GM21528 (cell line): ENCODE measurements around the gene SV2C.

ENCODE experiments used
- ATAC-seq: cut with Tn5 transposase; IDR thresholded peaks from one replicate; pipeline ENCODE4 v1.9.1; 2021; ENCODE audit warnings: mild to moderate bottlenecking, moderate library complexity; ENCODE audit not compliant: unreplicated experiment, low FRiP score

Gene SV2C

DNA sequence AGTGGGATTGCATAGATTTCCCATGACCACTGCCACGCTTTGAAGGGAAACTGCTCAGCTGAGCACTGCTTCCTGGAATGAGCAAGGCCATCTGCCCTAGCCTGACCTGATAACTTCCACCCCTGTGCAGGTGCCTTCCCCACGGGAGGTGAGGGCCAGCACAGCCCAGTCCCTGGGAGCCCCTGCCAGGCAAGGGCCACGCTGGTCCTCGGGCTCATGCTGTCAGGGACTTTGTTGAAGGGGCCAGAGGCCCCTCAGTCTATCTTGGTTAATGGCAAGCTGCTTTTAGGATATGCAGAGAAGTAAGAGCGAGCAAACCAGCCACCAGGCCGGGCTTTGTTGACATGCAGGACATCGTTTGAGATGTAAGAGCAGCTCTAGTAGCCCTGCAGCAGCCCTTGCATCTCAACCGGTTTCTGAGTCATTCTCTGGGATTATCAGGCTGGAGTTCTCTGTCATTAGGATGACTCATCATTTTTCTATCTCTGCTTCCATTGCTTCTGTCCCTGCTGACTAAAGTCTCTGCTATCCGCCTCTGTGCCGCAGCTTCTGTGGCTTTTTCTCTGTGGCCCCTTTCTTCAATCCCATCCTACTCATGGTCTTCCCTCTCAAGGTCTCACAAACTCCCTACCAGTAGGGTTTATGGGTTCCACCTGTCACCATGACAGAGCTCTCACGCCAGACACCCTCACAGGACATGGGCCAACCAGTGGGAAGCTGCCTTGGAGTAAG, 289.3 kb downstream of the SV2C start:
- no peak for ATAC-seq

DNA sequence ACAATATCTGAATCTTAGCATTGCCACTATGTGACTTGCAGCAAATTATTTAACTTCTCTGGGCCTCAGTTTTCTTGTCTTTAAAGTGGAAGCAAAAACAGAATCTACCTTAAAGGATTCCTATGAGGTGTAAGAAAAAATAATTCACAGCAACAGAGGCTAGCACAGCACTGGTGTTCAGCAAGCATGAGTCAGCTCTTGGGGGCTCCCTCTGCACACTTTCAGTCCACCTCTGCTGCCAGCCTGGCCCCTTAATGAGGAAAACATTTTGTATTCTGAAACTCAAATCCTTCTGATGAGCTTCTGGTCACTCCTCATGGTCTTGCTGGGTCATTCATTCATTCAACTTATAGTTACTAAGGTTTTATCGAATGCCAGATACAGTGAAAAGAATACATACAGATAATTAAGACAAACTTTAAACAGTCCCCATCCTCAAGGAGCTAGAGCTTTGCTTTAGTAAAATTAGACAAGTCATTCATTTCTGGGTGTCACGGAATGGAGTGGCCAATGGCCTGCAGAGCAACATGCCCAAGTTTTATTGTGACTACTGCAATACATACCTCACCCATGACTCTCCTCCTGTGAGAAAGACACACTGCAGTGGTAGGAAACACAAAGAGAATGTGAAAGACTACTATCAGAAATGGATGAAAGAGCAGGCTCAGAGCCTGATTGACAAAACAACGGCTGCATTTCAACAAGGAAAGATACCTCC, 293.1 kb downstream of the SV2C start:
- ATAC-seq = no peak

DNA sequence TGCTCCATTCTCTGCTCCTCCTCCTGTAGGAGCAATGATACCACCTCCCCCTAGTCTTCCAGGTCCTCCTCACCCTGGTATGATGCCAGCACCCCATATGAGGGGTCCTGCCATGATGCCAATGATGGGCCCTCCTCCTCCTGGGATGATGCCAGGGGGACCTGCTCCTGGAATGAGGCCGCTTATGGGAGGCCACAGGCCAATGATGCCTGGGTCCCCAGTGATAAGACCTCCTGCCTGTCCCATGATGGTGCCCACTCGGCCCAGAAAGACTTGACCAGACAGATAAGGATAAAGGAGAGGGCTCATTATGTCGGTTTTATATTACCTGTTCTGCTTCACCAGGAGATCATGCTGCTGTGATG, 293.7 kb downstream of the SV2C start:
- no peak for ATAC-seq

DNA sequence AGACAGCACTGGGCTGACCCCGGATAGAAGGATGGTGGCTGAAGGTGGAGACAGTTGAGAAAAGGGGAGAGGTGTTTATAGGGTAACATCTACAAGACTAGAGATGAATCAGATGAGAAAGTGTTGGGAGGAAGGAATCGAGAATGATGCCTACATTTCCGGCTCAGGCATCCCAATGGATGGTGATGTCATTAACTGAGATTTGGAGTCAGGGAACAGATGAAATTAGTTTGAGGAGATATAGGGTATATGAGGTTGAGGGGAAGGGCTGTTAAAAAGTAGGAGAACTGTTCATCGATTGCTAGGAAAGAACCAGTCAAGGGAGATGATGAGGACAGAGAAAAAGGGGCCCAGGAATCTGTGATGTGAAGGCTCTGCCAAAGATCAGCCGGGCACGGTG, 295.2 kb downstream of the SV2C start:
- ATAC-seq = no peak

DNA sequence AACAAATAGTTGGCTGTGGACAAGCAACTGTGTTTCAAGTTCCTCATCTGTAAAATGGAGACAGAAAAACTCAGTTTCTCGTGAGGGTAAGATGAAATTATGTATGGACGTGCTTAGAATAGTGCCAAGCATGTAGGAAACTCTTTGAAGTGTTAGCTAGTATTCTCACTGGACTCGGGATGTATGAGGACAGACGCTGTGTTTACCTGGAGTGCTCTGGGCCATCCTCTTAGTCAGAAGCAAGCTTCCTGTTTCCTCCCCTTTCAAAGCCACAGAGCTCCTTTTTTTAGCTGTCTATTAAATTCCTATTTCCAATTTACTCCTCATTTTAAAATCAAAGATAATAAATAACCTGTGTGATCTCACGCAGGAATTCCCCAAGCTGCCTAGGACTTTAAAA, 296.1 kb downstream of the SV2C start:
- ATAC-seq = no peak

DNA sequence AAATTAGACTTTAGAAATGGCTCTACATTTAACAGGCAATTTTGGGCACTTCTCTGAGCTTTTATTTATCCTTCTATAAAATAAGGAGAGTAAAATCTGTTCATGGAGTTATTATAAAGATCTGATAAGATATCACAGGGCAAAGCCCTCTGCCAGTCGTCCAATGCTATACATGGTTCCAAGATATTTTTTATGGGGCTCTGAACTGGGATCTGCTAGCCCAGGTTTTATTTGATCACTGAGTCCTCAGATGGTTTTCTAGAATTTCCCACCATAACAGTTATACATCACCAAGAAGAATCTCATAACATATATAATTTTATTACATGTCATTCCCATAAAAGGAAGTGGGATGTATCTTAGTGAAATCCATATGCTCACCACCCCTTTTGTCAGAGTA, 296.7 kb downstream of the SV2C start:
- ATAC-seq = no peak

DNA sequence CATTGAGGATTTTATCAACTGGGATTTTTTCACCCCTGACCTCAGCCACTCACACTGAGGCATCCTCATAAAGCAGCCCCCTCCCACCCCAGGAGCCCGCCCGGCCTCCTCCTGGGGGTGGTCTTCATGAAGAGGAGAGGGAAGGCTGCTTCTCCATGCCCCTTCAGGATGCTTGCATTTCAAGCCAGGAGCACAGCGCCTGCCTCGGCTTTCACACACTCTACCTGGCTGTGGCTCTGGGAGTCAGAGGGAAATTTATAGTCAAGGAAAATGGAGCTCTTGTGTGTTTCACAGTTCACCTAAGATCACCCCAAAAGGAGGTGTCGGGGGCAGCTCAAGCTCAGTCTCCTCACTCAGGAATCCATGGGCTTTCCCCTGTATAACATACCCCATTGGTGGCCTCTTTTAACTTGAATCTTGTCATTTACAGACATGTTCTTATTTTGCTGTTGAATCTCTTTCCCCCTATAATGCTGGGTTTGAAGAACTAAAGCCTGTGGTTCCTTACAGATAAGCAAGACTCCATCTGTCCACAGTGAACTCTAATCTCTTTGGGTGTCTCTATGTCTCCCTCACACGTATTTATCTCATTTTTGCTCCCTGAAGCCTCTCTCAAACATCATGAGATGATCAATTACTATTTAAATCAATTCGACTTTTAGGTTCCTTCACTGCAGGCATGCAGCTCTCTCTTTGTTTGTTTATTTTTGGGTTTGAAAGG, 297.3 kb downstream of the SV2C start:
- ATAC-seq = no peak

DNA sequence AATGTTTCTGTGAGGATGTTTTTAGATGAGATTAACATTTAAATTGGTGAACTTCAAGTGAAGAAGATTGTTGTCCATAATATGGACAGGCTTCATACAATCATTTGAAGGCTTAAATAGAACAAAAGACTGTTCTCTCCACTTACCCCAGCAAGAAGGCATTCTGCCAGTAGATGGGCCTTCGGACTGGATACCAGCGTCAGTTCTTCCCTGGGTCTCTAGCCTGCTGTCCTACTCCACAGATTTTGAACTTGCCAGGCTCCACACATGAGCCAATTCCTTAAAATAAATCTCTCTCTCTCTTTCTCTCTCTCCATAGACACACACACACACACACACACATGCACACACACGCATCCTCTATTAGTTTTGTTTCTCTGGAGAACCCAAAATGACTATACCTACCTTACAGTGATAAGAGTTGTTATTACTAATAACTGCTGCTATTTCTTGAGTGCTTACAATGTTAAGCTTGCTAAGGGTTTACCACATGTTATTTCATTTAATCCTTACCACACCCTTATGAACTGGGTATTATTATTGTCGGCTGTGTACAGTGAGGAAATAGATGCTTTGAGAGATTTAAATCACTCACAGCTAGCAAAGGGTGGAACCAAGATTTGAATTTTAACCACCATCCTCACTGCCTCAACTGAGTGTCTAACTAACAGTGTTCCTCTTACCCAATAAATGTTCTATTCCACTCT, 300.1 kb downstream of the SV2C start:
- ATAC-seq = no peak

DNA sequence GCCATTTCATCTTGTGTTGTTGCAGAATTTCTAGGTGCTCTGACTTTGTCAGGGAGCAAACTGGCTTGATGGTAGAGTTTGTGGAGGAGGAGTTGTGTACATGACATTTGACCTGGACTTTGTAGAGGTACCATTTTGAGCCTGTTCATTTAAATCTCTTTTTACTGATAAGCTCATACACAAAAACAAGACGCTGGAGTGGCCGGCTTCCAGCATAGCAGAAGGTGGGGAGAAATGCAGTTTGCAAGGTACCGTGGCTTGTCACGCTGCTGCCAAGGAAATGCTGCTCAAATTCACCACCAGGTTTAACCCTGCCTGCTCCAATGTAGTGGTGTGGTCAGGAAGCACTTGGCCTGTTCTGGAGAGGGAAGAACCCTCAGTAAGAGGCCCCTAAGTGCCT, 301.0 kb downstream of the SV2C start:
- ATAC-seq = no peak

DNA sequence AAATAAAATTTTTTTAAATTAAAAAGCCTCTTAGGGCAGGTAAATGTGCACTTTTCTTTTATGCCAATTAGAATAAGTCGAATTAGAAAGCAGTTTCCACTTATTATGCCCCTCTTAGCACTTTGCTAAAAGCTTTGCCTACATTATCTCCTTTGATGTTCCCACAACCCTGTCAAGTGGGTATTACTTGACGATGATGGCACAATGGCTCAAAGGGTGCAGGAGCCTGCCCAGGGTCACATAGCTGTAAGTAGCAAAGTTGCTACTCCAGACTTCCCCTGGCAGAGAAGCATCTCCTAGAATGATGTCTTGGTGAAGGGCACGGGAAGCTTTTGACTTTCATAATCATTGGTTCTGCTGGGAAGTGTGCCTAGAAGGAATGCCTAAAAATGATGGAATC, 301.5 kb downstream of the SV2C start:
- no peak for ATAC-seq

DNA sequence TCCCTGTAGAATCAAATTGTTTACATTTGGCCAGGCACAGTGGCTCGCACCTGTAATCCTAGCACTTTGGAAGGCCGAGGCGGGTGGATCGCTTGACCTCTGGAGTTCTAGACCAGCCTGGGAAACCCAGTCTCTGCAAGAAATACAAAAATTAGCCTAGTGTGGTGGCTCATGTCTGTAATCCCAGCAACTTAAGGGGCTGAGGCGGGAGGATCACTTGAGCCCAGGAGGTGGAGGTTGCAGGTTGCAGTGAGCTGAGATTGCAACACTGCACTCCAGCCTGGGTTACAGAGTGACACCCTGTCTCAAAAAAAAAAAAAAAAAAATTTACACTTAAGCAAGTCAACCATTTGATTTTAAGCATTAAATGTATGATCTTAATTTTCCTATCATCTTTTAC, 302.4 kb downstream of the SV2C start:
- ATAC-seq = no peak

DNA sequence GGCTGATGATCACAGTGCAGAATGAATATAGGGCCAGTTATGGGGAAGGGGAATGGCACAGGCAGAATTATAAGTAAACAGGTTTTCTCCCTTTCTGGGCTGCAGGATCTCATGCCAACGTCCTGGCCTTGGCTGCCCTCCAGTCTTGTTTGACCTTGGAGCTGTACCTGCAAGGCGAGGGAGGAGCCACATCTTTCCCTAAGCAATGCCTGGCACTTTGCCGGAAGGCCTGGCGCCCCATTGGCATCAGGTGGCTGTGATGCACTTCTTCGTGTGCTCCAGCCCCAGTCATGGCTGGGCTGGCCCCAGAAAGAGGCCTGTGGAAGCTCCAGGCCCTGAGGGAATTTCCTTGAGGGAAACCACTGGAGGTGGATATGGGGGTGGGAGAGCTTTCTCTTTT, 303.2 kb downstream of the SV2C start:
- ATAC-seq = no peak

DNA sequence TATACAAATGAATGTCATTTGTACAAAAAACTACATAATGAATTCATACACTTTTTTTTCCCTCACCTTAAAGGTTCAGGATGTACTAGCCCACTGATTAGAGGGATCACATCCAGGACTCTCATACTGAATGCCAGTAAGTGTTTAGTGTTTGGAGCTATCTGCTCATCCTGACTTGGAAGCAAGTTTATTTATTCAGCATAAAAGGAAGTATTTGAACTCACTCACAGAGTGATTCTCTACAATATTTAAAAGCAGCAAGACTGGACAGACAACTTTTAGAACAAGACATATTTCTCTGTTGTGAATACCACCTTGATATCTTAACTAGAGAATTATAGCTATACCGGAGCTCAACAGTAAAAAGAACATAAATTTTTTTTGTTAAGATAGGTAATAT, 305.1 kb downstream of the SV2C start:
- ATAC-seq = no peak

DNA sequence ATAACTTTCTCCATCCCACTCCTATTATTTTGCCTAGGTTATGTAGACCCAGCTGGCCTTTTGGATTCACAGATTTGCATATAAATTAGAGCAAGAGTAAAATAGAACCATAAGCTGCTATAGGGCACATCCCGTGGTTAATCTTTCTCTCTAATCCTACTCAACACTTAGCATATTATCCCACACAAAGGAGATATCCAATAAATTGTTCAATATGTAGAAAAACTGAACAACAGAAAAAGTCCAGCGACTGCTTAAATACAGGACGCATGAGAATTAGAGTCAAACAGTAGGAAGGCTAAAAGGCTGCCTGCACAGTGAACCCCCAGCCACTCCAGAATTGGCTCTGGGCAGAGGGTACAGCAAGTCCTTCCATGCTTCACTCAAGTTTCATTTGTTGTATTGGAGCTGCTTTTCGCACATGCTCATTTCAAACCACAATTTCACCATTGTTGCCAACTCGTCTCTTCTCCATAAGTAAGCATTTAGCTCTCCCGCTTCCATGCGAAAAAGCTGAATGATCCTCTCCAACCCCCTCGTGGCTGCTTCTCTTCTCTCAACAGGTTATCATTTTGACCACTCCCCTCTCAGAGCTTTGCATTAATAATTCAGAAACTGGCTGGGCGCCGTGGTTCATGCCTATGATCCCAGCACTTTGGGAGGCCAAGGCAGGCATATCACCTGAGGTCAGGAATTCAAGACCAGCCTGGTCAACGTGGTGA, 305.8 kb downstream of the SV2C start:
- ATAC-seq = no peak

DNA sequence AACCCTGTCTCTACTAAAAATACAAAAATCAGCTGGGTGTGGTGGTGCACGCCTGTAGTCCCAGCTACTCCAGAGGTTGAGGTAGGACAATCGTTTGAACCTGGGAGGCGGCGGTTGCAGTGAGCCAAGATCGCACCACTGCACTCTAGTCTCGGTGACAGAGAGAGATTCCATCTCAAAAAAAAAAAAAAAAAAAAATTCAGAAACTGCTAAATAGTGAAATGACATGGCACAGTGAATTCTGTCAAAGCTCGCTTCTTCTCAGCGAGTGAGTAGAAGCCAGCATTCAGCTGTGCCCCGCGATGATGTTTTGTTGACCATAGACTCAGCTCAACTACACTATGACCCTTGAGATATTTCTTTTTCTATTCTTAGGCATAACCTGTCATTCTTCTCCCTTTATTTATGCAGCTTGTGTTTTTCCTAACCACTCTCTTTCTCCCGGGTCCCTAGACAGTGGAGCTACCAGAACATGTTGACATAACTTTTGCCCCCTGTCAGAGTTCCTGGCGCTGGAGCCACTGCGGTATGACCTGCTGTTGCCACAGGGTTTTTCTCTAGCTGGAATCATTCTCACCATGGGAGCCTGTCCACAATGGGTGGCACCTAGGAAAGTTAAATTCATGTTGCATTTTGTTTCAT, 306.5 kb downstream of the SV2C start:
- ATAC-seq = no peak

DNA sequence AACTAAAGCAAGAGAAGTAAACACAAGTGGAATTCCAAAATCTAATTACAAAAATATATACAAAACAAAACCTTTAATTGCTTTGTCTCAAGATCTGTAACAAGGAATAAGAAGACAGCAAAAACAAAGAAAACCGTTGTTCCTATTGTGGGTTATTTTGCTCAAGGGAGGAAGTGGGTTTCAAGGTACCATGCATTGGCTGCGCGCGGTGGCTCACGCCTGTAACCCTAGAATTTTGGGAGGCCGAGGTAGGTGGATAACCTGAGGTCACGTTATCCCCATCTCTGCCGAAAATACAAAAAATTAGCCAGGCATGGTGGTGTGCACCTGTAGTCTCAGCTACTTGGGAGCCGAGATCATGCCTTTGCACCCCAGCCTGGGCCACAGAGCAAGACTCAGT, 307.8 kb downstream of the SV2C start:
- ATAC-seq = no peak

DNA sequence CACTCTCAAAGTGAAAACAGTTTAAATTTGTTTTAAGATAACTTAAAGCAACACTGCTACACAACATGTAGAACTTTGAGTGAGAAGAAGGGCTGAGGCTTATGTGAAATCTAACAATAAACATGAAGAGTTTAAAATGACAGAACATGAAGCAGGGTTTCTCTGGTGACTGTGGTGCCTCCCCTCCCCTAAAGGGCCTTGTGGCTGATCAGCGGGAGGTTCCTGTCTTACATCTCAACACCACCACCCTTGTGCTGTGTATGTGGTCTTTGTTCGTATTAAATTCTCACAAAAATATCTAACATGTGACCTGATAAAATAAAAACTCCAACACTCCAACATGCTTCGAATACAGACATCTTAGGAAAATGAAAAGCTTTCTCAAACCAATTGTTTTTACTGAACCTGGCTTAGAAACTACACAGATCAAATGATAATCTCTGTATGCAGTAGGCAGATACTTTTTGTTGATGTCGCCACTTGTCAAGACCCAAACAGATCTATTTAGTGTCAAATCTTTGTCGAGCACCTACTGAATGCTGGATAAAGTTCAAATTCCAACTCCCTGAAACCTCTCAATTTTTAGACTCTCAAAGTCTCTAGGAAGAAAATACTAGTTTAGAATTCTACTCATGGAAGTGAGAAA, 310.0 kb downstream of the SV2C start:
- no peak for ATAC-seq

DNA sequence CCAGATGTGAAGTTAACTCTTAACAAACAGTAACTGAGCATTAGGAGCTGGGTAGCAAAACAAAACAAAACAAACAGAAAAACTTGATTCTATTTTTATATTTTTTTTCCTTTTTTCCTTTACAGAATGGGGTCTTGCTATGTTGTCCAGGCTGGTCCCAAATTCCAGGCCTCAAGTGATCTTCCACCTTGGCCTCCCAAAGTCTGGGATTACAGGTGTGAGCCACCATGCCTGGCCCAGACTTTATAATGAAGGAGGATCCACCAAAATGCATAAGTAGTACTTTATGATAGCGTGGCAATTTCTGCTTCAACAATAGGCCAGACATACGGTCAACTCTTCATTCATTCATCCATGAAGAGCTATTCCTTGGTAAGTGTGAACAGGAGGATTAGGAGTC, 314.0 kb downstream of the SV2C start:
- ATAC-seq = no peak

DNA sequence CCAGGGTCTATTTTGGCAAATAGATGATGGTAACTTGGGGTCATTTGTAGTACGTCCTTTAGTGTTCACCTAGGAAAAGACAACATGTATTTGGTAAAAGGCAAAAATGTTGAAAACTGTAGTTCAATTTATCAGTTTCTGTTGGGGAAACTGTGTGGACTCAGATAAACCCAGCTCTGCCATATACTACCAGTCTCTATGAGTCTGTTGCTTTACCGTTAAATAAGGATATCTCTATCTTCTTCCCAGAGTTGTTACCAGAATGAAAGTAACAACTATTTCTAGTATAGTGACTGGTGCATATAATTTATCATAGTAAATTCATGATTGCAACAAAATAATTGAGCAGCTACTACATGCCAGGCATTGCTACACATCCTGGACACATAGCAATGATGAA, 316.1 kb downstream of the SV2C start:
- ATAC-seq = no peak

DNA sequence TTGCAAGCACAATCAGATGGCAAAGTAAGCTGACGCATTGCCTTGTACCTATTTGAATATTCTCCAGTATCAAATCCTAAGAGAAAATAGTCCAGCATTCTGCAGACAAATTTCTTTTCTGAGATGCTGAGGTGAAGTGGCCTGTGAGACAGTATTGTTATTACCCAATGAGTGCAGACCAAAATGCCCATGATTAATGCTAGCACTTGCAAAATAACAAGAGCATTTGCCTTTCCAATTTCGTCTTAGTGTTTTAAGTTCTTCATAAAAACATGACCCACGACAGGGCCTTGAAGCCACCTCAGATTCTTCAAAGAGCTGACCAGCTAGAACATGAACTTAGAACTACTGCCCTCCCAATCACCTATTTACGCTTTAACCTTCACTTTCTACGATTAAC, 317.3 kb downstream of the SV2C start:
- no peak for ATAC-seq
